Measurements from ENCODE around the gene INAFM1.

DNA sequence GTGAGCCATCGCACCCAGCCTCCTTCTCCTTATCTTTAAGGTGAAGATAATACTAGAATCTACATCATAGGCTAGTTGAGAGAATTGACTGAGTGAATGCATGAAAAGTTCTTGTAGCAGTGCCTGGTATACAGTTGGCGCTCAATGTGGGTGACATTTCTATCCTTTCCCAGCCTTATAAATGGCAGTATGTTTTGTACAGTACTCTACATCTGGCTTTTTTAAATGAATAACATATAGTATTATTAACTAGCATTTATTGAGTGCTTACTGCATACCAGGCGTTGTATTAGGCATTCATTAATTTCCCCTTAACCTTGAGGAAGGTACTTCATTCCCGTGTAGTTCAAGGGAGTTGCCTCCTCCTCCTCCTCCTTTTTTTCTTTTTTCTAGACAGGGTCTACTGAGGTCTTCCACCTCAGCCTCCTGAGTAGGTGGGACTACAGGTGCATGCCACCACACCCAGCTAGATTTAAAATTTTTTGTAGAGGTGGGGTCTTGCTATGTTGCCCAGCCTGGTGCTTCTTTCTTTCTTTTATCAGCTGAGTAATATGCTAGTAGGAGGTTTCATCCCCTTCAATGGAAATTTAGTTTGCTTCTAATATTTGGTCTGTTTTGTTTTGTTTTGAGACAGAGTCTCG is 37.8 kb downstream of the INAFM1 start:
- TF ChIP-seq POLR2A (IDR thresholded peaks at IDR 0.05; ENCODE audit: low read length) (no peak), GATA1 (IDR thresholded peaks at IDR 0.05; ENCODE audit: low read depth, low read length) (no peak)
